Activated T-cell treated with anti-CD3 and anti-CD28 coated beads for 4 hours (primary cell): Measurements from ENCODE around the gene SMIM27.
A peak's percentile ranks its signal among the peaks of the same experiment; 100 is the strongest.
"Not testable (repeated sequence)": the region's sequence is repeated elsewhere in the genome, so short reads cannot be mapped to it uniquely, and the experiment has no call there.

Experiments used
- DNase-seq: peaks from one replicate; pipeline ENCODE4 v3.0.0-alpha.2; 2020

The SMIM27 gene, protein sequence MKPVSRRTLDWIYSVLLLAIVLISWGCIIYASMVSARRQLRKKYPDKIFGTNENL

DNA sequence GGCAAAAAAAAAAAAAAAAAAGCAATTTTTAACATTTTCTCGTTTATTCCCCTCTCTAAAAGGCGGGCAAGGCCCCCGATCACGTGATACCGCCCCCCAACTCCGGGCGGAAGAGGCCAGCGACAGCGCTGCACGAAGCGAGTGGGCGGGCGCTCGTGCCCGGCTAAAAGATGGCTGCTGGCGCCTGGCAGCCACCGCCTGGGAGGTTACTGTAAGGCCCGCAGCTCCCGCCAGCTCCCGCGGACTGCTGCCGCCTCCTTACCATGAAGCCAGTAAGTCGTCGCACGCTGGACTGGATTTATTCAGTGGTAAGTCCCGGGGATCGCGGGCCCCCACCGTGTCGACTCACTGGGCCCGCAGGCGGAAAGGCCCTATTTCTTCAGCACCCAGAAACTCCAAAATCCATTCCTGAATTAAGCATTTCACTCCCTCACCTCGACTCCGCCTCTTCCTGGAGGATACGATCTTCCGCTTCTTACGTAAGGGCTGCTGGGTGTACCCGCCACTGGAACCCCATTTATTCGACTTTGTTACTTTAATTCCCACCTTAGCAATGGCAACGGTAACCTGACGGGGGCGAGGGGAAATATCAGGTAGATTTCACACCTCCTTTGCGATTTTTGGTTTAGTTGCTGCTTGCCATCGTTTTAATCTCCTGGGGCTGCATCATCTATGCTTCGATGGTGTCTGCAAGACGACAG is at the start of gene SMIM27, which contains the start of gene TOPORS:
Gene SMIM27 (plus strand): TSS at position 156 of the 701 bp plus-strand sequence. CDS start 108 bp downstream, at position 264.
Gene TOPORS (minus strand): TSS at position 415 of the 701 bp plus-strand sequence. CDS start 150 bp downstream, at position 265.
- DNase-seq: peak; percentile 88

DNA sequence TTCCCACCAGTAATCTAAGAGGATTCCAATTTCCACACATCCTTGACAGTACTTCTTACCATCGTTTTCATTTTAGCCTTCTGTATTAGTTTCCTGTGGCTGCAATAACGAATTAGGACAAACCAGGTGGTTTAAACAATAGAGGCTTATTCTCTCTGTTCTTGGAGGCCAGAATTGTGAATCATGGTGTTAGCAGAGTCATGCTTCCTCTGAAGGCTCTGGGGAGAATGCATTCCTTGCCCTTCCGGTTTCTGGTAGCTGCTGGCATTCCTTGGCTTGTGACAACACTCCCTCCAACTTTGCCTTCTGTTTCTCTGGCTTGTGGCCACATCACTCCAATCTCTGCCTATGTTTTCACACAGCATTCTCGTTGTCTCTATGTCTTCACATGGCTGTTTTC is 49.7 kb upstream of the SMIM27 start:
- DNase-seq: no peak

DNA sequence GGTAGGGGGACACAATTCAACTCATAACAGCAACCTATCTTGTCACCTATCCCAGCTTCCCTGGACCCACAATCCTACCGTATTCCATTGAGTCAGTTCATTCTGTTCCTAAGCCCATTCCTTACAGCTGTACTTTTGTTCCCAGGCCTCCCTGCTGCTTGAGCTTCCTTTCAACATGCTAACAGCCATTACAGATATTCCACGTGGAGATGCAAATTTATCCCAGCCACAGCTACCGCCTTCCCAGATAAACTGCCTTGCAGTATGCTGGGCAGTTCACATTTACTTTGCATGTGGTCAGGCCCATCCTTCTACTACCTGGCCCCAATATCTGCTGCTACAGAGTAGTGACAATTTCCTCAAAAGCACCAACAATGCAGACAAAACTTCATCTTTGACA is 49.1 kb upstream of the SMIM27 start:
- DNase-seq: no peak

DNA sequence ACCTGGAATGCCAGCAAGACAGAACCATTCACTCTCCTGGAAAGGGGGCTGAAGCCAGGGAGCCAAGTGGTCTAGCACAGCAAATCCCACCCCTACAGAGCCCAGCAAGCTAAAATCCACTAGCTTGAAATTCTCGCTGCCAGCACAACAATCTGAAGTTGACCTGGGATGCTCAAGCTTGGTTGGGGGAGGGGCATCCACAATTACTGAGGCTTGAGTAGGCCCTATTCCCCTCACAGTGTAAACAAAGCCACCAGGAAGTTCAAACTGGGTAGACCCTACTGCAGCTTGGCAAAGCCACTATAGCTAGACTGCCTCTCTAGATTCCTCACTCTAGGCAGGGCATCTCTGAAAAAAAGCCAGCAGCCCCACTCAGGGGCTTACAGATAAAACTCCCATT is 43.4 kb upstream of the SMIM27 start:
- DNase-seq: no peak

DNA sequence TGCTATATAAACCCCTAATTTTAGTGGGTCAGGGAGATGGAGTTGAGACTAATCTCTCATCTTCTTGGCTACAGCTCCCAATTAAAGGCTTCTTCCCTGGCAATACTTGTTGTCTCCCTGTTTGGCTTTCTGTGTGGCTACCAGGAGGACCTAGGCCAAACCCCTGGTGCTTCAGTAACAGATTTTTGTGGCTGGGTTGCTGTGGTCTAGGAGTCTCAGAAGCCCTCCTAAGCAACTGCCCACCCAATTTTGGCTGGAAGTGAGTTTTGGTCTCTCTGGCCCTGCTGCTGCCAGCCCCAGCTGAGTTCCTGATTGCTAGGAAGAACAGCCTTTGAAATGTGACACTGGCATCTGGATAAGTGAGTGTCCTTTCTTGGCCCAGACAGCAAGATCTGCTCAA is 35.9 kb upstream of the SMIM27 start:
- no peak for DNase-seq

DNA sequence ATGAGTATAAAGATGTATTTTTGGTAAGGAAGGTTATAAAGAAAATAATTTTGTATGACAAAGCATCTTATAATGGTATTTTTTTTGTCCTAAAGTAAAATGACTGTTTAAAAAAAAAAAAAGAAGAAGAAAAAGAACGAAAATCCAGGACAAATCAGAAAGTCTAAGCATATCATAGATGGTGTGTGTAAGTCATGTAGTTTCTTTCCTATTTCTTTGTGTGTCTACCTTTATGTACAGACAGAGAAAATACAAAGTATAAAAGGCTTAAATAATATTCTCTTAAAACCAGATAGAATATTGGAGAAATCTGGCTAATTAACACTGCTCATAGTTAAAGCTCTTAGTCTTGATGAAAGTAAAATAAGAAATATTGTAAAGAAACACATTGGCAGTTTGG is 33.9 kb upstream of the SMIM27 start:
- DNase-seq: no peak

DNA sequence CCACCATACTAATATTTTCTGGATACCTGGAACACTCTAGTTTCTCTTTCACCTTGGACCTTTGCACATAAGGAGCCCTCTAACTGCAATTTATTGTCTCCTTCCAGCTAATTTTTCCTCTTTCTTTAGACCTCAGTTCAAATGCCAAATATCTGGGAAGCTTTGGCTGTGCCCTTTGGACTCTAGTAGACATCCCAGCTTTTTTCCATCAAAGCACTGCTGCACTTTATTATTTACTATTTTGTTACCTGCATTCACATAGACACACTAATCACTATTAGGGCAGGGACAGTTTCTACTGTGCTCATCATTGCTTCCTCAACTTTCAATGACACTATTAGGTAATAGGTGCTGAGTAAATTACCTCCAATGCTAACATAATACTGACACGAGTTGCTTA is 28.2 kb upstream of the SMIM27 start:
- DNase-seq: no peak

DNA sequence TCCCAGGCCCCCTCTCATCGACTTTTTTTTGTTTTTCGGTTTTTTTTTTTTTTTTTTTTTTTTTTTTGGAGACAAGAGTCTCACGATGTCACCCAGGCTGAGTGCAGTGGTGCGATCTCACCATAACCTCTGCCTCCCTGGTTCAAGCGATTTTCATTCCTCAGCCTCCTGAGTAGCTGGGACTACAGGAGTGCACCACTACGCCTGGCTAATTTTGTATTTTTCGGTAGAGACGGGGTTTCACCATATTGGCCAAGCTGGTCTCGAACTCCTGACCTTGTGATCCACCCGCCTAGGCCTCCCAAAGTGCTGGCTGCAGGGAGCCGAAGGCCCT is 27.6 kb upstream of the SMIM27 start:
- not testable (repeated sequence) for DNase-seq

DNA sequence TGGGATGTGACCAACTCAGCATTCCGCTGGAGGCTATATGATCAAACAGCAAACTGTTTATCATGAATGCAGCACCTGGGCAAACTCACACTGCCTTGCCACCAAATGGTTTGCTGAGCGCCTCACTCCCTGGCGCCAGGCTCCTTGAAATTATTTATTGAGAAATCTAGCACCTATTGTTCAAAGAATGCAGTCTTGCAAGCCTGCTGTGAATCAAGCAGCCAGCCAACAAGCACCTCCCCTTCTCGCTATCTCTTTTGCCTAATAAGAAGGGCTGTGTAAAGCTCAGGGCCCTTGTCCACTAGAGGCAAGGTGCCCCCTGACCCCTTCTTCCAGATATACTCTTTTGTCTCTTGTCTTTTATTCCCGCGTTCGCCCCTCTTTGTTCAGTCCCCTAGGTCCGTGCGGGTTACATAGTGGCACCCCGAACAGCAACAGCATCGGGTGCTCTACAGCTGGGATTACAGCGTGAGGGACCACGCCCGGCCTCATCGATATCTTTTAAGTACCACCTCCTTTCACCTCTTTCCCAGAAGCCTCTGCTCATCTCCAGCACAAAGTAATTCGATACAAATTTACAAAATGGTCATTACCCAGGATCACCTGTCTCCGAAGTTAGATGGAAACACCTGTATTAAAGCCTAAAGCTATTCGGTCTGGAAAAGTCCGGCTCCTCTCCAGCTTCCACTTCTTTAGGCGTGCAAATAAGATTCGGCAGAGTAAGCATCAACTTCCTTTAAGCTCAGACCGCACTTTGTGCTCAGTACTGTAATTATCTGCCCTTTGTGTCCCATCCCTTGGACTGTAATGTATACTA is 27.0 kb upstream of the SMIM27 start:
- no peak for DNase-seq

DNA sequence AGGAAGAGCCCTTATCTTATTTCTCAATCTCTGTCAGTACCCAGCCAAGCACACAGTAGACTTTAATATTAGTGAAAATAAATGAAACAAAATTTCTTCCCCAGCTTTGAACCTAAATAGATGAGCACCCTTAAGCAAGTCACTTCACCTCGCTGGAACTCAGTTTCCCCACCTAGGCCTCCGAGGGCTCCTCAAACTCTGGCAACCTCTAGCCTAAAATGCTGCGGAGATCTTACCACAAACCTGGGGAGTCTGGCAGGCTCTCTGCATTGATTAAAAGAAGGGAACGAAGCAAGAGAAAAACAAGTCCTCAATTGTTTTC is 26.5 kb upstream of the SMIM27 start:
- no peak for DNase-seq

DNA sequence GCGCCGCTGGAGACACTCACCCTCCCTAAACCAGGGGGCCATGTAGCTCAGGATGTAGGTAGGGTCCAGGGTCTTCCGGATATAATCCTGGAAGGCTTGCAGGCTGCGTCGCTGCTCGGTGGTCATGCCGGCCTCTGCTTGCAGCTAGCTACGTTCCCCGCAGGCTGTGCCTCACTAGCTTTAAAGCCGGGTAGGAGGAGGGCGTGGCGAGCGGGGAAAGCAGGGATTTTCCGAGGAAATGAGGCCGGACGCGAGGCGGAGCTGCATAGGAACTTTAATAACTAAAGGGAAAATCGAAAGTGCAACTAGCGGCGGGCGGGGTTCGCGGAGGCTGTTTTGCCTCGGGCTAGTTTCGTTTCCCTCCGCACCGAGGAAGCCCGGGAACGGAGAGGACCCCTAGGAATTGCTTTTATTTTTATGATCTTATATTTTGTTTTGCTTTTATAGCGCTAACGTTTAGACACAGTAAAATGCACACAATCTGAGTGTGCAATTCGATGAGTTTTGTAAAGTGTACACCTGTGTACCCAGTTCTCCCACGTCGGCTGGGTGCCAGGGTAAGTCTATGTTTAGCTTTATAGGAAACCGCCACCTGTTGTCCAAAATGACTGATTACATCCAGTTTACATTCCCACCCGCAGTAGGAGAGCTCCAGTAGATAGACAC is 26.0 kb upstream of the SMIM27 start, which contains the start of gene RIGI:
Gene RIGI (minus strand): TSS at position 156 of the 666 bp plus-strand sequence. CDS start 30 bp downstream, at position 126.
- DNase-seq: peak; percentile 71

DNA sequence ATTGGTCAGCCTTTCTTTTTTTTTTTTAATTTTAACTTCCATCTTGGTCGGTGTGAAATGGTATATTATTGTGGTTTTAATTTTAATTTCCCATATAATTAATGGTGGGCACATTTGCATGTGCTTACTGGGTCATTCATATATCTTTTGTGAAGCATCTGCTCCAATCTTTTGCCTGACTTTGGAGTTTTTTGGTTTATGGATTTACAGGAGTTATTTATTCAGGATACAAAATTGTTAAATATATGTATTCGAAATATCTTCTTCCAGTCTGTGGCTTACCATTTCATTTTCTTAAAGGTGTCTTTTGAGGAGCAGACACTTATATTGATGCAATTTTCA is 25.4 kb upstream of the SMIM27 start:
- DNase-seq: no peak

DNA sequence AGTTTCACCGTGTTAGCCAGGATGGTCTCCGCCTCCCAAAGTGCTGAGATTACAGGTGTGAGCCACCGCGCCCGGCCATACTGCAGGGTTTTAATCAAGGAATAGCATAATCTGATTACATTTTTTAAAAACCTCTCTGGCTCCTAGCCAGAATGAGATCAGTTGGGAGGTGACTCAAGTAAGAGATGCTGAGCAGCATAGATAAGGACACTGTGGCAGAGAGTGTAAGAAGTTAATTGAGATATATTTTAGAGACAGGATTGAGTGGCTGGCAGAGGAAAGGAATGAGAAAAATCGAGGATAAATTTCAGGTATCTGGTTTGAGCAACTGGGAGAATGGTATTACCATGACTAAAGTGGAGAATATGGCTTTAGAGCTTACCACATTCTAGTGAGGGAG is 18.8 kb upstream of the SMIM27 start:
- no peak for DNase-seq

DNA sequence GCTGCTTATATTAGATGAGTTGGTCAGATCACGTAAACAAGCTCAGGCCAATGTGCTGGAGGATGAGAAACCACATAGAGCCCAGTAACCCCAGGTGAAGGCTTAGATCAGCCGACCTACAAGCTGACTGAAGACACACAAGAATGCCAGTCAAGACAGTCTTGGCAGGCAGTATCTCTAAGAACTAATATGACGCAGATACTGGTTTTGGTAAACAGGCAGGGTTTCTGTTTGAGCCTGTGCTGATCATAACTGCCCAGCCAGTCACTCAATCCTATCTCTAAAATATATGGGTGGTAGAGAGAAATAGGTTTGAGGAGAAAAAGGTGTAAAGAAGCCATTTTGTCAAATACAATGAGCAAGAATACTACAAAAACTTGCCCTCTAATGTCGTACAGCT is 18.3 kb upstream of the SMIM27 start:
- DNase-seq: no peak

DNA sequence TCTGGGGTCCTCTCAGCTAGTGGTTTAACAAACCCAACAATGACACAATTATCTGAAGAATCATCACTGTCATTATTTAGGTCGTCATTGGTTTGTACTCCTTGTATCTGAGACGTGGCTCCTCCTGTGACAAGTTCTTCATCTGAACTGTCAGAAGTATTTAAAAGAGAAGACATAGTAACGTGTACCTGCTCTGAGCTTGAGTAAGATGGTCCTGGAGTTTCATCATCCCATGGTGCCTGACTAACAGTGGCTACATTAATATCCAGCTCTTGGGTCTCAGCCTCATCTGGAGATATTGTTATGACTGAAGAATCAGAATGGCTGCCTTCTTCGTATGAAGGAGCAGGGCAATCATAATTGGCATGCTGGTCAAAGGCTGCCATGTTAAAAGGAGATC is 9.1 kb upstream of the SMIM27 start:
- no peak for DNase-seq

DNA sequence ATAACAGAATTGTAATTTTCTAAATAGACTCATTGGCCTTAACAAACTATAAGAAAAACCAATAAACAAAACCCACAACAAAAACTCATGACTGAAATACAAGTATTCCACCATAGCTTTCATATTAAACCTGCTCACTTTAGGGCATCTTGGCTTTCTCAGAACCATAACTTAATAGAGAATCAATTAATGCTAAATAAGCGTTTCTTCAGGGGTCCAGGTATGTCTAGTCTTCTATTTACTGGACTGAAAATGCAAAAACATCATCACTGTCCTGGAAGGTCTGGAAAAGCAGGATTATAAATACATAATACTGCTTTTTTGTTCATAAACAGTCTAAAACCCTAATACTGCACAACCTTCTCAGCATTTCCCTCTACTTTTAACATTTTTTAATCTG is 6.2 kb upstream of the SMIM27 start:
- no peak for DNase-seq

DNA sequence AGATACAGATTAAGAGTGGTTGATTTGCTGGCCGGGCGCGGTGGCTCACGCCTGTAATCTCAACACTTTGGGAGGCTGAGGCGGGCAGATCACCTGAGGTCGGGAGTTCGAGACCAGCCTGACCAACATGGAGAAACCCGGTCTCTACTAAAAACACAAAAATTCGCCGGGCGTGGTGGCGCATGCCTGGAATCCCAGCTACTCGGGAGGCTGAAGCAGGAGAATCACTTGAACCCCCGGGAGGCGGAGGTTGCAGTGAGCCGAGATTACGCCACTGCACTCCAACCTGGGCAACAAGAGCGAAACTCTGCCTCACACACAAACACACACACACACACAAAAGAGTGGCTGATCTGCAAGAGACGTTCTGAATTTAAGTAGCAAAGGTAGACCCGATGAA is 3.9 kb upstream of the SMIM27 start:
- not testable (repeated sequence) for DNase-seq

DNA sequence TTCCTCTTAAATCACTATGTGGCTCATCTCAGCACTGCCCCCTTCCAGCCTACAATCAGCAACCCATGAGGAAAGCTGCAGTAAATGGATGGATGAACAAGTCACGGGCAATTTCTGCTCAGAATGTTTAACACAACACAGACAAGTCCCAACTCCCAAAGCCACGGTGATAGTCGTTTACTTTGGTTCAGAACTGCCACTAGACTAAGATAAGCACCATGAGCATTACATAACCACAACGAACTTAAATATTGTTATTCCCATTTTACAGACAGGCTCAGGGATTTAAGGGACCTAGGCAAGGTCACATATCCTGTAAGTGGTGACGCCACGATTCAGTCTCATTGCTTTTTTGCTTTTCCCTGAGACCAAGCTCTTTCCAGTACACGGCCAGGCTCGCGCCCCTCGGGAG is 2.0 kb upstream of the SMIM27 start:
- DNase-seq: no peak

DNA sequence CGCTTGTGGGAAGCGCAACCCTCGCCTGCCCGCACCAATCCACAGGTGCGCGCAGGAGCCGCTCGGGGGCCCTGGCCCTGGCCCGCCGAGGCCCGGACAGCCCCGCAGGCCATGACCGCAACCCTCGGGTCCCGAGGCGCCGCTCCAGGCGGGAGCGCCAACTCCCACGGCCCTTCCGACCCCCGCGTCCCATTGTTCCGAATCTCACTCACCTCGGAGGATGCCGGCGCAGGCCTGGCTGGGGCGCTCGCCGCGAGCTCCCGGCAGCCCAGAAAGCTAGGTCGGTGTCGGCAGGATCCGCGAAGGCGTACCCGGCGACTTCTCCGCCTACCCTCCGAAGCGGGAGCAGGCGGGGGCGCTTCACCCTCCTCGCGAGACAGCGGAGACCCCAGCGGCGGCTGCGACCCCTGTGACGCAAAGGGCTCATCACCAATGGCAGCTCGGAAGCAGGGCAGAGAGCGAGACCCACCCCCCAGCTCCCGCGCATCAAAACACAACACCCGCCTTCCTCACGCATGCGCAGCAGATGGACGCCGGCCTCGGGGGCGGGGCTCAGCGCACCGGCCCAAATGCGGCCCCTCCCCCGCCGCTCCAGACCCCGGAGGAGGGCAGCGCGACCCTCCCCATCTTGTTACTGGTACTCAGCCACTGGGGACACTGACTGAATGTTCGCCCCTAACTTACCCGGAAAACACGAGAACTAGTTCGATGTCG is 1.4 kb upstream of the SMIM27 start:
- peak; percentile 91 for DNase-seq

DNA sequence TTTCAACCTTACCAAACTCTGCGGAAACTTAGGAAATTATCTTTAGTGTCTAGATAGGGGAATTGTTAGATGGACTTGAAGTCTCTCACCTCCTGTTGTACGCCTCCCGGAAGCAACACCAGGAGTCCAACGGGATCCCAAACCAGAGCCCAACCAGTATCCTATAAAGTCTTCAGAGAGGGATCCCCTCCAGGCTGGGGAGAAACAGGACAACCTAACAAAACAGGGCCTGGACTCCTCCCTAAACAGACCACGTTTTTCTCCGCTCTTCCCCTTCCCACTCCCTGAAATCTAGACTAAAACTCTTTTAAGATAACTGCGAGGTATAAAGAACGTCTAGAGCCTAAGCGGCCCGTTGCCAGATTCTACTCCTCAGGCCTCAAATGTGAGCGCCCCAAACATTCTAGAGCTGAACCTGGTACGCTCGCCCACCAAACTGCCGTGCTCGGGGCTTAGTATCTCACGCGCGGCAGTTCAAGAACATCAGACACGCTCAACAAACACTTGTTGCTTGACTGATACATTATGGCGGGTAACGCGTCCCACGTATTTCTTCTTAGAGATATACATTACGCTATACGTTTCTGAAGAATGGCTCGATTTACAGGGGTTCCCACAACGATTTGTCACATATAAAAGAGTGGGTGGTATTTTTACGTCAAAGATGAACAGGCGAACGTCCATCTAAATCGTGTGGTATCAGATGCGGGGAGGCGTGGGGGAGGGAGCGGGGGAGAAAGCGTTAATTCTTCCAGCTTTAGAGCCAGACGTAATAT is 663 bp upstream of the SMIM27 start:
- DNase-seq: peak; percentile 29

DNA sequence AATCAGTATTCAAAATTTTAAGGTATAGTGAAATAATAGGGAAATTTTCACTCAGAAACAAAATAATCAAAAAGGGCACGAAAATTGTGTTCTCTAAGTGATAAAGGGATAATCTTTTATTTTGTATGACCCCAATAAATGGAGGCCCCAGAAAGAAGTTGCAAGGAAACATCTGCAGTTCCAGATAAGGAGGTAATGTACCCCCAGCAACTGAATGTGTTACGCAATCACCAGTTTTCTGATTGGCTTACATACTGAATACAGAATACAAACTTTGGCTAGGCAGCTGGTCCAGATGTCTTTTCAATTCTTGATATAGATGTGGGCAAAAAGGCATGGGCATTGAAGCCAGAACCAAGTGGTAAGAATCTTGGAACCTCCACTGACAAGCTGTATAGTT is 2.0 kb downstream of the SMIM27 start:
- no peak for DNase-seq

DNA sequence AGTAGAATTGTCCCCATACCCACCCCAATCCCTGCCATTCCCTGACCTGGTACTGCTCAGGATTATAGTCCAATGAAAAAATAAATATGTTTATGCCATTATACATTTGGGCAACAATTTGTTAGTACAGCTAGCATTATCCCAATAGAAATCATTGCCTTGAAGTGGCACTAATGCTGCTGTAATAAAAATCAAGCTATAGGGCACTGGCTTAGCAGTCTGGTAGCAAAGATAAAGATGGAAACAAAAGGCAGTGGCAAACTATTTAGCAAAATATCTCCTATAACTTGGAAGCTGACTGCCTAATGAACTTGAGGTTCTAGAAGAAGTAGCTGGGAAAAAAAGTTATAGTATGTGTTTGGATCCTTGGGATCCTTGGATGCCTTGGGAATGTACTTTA is 2.5 kb downstream of the SMIM27 start:
- DNase-seq: no peak
